ENCODE data around the gene MBD3L2B.

DNA sequence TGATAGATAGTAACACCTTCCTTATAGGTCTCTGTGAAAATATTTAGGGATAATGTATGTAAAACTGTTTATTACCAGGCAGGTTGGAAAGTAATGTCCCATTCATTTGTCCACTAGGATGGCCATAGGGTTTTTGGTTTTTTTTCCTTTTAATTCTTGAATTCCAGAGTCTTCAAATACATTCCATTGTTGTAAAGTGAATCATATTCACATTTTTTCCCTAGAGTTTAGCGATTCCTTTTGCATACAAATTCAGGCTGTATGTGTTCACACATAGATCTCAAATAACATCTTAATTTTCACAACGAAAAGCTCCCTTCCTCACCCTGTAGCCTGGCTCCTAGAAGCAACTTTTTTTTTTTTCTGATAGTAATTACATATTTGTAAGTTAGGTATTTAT lies 46.5 kb upstream of the MBD3L2B start:
- TF ChIP-seq MEF2D (tag; conservative IDR thresholded peaks at IDR 0.05; ENCODE audit: low read depth), result no peak
- TF ChIP-seq SP2 (IDR thresholded peaks at IDR 0.05; ENCODE audit: extremely low read depth, low read depth, low read length, poor library complexity, severe bottlenecking), result no peak
